ENCODE measurements around the gene MARCHF9.

Gene MARCHF9

GRCh38 chr12:57756406-57757341 lies 1.8 kb downstream of the MARCHF9 start:
- DNase-seq: no peak

DNA sequence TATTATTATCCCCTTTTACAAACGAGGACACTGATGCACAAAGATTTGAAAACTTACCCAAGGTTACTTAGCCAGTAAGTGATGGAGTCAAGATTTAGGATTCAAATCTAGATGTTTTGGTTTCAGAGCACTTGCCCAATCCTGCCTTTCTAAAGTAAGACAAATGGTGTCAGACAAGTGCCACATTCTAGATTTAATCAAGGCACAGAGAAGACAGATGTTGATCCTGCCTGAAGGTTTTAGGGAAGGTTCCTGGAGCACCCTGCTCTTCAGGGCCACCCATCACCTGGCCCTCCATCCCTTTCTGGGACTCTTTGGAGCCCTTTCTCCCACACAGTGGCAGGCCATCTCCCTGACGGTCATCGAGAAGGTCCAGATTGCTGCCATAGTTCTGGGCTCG lies 2.9 kb downstream of the MARCHF9 start:
- no peak for DNase-seq

DNA sequence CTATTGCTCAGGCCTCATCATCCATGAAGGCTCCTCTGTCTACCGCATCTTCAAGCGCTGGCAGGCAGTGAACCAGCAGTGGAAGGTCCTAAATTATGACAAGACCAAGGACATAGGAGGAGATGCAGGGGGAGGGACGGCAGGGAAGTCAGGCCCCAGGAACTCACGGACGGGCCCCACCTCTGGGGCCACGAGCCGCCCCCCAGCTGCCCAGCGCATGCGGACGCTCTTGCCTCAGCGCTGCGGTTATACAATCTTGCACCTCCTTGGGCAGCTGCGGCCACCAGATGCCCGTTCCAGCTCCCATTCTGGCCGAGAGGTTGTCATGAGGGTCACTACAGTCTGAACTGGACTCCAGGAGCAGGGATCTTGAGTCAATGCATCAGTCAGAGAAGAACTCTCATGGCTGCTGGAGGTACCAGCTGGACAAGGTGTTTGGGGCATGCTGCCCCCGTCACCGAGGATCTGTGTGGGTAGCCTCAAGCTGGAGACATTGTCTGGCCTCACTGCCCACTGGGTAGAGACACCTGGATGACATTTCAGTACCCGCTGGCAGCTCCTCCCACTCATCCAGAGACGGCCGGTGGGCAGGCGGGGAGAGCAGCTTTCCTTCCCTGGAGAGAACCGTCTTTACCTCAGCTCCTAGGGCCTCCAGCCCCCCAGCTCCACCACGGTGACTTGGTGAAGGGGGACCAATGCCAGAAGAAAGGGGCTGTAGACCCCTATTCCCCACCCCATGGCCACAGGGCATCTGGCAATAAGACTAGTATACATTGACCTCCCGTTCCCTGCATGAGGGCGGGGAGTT lies 3.9 kb downstream of the MARCHF9 start:
- no peak for DNase-seq

DNA sequence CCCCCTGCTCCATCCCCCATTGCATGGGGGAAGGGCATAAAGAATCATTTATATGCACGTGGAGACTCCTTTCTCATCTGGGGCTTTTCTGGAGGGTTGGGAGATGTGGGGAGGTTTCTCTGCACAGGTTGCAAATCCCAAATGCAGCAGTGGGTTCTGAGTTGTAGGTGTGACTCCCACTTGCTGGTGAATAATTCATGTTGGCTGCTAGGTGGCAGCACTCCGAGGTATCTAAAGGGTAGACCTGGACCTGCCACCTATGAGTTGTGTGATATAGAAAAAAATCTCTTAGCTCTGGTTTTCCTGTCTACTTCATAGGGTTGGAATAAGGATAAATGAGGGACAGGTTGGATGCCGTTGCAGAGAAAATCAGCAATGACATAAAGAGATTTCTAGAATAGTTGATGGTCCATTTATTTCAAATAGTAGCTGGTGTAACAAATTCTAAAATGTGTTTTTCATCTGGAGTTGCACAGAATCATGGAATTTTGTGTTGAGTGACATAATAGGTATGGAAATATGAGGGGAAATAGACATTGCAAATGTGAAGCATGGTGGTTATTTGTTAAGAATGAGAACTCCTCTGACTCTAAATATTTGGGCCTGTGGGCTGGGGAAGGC lies 4.6 kb downstream of the MARCHF9 start:
- no peak for DNase-seq

DNA sequence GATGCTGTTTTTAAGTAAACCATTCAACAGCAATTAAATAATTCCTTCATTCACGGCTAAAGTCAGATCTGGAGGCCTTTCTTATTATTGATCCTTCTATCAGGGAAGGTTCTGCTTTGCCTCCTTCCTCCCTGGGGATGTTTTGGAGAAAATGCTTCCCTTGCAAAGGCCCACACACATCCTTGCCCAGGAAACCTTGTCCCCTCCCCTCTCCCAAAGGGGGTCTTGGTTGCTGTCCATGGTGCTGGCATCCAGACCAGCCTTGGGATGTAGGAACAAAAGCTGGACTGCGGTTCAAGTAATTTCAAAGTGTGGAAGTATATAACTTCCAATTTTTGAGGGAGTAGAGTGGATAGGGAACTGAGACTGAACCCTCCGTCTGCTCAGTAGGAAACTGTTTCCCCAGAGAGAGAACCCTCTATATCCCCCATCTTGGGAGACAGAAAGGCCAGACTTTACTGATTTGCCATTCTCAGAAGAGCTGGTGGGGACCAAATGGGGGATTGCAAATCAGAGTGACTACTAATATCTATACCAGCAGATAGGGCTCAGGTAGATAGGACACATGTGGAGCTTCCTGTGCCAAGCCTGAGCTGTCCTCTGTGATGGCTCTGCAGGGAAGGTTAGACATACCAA lies 5.6 kb downstream of the MARCHF9 start:
- no peak for DNase-seq

- DNase-seq: no peak
Measured at GRCh38 chr12:57761391-57761998, 6.6 kb downstream of the MARCHF9 start.

- DNase-seq: no peak
Measured at GRCh38 chr12:57762463-57762862, 7.6 kb downstream of the MARCHF9 start.

- no peak for DNase-seq
Measured at GRCh38 chr12:57763881-57764661, 9.2 kb downstream of the MARCHF9 start.

- DNase-seq: no peak
Measured at GRCh38 chr12:57764662-57765002, 9.7 kb downstream of the MARCHF9 start.

- DNase-seq: no peak
Measured at GRCh38 chr12:57765003-57765697, 10.2 kb downstream of the MARCHF9 start.

DNA sequence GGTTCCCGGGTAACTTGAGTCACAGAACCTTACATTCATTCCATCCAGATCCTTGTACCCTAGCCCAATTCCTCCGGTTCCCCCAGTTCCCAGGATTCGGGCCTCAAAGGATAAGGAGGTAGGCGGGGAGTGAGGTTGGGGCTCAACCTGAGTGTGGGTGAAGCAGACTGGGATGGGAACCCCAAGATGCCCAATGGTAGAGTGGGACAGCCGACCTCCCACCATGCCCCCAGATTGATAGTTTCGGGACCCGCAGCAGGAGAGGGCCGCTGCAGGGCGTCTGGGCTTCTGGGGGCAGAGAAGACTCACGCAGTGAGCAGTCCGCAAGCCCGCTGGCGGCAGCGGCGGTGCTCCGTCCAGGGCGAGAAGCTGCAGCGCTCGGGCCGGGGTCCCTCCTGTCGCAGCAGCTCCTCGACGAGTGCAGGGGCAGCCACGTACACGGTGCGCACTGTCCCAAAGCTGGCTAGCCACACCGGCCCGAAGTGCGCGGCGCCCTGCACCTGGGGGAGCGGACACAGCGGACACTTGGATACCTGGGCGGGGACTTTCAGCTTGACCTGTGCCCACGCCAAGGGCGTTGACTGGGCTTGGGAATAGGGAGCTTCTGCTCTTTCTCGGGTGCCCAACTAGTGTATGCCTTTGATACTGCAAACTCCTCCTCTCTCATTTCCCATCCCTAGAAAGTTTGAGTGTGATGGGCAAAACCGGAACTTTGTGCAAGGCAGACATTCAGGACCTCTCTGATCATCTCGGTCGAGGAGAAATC lies 11.0 kb downstream of the MARCHF9 start:
- DNase-seq: no peak

DNA sequence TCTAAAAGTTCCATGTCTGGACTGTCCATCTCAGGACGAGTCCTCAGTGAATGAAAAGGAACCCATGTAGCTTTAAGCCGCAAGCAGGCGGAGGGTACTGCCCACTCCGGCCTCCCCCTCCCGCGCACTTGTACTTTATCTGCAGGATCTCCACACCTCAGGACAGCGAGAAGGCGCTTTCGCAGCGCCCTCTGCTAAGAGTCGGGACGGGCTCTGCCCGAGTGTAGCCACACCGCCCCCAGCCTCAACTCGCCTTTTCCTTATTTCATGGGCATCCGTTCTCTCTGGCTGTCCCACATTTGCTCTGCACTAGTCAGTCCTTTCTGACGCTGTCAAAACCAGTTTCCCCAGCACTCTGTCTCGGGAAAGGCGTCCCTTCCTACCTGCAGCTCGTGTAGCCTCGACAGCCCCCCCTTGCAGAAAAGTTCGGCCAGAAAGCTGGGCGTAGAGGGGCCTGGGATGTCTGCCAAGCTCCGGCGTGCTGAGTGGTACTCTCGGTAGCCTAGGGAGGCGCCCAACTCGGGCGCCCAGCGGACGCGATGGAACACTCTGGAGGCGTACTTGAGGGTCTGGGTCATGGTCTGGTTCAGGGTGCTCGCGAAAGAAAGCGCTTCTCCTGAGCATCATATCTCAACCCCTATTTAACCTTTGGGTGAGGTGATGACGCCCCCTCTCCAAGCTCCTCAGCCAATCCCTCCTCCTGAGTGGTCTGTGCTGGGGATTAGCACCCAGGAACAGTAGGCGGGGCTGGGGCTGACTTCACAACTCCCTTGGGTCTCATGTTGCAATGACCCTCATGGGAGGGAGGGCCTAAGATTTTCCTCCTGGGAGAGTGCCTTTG lies 11.8 kb downstream of the MARCHF9 start, which contains the start of gene CYP27B1:
TSS of gene CYP27B1 (minus strand) at position 615 of the 841 bp plus-strand sequence. CDS start at position 578, 37 bp downstream.
- DNase-seq: no peak

DNA sequence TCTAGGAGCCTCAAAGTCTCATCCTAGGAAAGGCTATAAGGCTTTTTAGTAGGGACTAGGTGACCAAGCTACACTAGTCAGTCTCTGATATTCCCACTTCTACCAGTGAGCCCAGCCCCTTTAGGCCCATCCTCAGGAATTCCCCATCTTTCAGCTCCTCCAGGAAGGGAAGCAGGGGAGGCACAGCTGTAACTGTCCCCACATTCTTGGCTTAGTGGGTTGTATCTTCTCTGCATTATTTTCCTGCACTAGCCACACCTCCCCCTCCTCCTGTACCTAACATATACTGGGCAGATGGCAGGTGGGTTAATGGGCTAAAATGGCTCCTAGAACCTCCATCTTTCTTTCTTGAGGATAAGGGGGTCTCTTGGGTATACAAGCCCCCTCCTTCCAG lies 12.4 kb downstream of the MARCHF9 start:
- DNase-seq: no peak

GRCh38 chr12:57767876-57768275 lies 13.0 kb downstream of the MARCHF9 start:
- no peak for DNase-seq

GRCh38 chr12:57769594-57769993 lies 14.7 kb downstream of the MARCHF9 start:
- no peak for DNase-seq

- no peak for DNase-seq
Measured at GRCh38 chr12:57770734-57771133, 15.8 kb downstream of the MARCHF9 start.

DNA sequence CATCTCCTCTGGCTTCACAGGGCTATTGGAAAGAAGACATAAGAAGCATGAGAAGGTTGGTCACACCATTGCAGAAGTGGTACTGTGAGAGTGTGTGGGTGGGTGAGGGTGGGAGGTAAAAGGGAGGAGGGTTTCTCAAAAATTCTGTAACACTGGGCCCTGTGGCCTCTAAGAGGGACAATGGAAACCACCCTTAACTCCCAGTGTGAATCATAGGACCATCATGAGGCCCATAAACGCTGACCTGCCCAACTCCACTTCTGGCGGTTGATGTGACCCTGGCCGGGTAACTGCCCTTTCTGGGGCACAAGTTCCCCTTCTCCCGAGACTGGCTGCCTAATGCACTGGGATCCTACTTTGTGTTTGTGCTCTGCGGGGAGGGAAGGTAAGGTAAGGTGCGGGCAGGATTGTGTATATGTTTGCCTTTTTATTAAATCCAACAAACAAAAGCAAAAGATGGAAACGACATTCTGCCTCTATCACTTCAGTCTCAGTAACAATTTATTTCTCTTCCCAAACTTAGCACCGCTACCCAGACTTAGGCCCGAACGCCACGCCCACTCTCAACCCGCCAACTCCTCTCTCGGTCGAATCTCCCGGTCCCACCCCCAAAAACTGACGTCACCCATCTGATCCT lies 16.5 kb downstream of the MARCHF9 start:
- DNase-seq: no peak

DNA sequence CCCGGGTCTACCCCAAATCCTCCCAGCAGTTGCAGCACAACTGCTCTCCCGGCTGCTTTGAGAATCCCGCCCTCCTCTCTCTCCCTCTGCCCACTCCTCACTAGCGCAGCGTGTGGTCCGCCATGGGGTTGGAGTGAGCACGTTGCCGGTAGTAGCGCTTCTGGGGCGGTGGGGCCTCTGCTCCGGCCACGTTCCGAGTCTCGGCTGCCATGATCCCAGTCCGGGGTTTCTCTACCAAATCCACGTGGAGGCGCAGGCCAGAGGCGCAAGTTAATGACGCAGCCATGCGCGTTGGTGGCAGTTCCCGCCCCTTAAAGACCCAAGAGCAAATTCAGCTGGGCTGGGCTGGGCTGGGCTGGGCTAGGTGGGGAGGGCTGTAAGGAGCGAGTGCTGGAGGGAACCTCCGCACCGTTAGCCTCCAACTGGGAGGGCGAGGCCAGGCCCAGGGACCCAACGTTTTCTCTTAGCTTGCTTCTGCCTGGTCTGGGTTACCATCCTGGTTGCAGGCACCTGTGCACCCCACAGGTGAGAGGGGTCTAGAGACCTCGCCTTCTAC lies 17.0 kb downstream of the MARCHF9 start, which contains the start of gene METTL1:
TSS of gene METTL1 (minus strand) at position 233 of the 556 bp plus-strand sequence. CDS start at position 211, 22 bp downstream.
- DNase-seq: peak; percentile 98

Measured in right forelimb (tissue), 1 donor.